Hepatic stellate cell (primary cell): Measurements from ENCODE around the gene ADCY3.

ENCODE experiments used
- DNase-seq: peaks from one replicate; pipeline ENCODE4 v3.0.0; 2011; ENCODE audit warnings: low spot score

The ADCY3 gene

DNA sequence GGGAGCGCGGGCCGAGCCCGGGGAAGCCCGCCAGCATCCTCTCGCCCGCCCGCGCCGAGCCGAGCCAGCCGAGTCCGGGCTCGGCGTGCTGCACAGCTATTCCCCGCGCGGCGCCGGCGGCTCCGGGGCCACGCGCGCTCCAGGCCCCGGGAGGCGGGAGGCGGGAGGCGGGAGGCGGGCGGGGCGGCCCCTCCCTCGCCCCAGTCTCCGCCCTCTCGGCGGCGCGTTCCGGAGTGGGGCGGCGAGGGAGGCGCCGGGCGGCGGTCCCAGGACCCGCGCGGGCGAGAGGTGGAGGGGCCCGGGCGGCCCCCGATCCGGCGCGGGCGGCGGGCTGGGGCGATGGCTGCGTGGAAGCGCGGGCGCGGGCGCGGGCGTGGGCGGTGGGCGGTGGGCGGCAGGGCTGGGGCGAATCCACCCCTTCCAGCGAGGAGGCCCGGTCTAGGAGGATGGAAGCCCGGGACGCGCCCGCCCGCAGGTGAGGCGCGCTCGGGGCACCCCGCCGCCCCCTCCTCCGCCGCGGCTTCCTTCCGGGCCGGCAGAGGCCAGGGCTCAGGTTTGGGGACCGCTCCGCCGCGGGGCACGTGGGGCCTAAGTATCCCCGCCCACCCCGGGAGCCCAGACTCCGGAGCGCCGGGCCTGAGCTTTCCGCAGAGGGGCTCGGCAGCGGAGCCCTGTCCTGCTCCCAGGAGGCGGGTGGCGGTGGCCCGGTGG lies at the start of gene ADCY3:
TSS of gene ADCY3 (minus strand) at position 140 of the 711 bp plus-strand sequence. CDS start 1,250 bp downstream, outside the sequence.
- peak; percentile 64 for DNase-seq

DNA sequence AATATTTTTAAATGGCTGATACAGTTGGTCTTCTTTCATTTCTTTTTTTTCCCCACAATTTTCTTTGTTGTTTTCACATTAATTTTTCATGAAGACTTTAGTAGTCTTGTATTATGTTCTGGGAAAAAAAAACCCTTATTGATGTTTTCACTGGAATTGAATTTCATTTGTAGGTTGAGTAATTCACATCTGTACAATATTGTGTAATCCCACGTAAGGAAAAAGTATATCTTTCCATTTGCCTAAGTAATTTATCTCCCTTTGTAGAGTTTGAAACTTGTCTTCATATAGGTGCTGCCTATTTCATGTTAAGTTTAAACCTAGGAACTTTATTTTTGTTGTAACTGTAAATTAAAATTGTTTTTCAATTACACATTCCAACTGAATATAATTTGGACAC lies 49.7 kb upstream of the ADCY3 start:
- DNase-seq, result no peak

- no peak for DNase-seq
Measured at GRCh38 chr2:24961903-24962302, 41.9 kb upstream of the ADCY3 start.

DNA sequence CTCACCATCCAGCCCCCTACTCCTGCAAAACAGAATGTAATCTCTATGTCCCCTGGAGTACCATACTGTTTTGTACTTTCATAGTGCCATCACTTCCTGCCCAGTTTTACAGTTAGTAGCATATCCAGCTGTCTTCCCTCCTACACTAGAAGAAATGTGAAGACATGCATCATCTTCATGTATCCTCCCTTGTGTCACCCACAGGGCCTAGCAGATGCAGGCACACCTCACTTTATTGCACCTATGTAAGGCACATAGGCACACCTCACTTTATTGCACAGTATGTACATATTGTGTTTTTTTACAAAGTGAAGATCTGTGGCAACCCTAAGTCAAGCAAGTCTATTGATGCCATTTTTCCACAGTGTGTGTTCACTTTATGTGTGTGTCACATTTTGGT lies 39.7 kb upstream of the ADCY3 start:
- DNase-seq, result no peak

DNA sequence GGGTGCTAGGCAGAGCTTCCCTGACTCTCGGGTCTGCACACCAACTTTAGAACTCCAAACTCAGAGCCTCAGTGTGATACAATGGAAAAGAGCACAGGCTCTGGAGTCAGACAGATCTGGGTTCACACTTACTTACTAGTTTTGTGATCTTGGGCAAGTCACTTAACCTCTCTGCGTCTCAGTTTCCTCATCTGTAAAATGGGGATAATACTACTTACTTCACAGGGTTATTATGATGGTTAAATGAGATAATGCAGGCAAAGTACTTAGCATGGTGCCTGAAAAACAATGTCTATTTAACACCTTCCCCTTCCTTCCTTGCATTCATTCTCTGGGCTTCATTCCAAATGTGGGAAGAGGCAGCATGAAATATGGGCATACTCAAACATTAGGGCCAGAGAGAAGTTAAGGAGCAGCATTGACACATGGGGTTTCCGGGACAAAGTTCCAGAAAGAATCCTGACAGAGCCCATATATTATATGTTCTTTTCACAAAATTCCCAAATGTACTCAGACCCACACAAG lies 38.4 kb upstream of the ADCY3 start:
- DNase-seq, result no peak

GRCh38 chr2:24957976-24958375 lies 37.9 kb upstream of the ADCY3 start:
- no peak for DNase-seq

GRCh38 chr2:24957221-24957620 lies 37.2 kb upstream of the ADCY3 start:
- no peak for DNase-seq

DNA sequence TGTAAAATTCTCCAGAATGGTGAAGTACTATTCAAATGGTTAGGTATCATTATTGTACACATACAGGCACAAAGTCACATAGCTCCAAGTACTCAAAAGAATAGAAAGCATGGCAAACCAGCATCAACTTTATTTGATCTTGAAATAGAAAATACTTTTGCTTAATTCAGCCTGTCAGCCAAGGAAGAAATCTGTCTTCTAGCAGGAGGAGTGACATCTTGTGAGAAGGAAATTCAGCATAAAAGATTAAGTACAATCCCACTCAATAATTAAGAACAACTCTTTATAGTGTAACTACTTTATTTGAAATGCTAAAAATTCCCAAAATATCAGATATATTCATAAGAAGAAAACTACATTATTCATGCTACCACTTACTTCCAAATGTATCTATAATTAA lies 35.9 kb upstream of the ADCY3 start:
- DNase-seq, result no peak

DNA sequence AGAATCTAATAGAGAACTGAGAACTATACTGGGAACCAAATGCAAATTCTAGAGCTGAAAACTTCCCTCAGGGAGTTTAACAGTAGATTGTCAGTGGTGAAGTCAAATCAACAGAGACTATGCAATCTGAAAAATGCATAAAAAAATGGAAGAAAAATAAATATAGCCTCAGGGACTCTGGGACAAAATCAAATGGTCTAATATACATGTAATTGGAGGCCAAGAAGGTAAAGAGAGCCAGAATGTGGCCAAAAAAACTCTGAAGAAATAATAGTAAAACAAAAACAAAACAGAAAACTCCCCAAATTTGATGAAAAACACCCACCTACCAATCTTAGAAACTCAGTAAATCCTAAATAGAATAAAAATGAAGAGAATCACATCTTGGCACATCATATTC lies 35.2 kb upstream of the ADCY3 start:
- DNase-seq, result no peak

- no peak for DNase-seq
Measured at GRCh38 chr2:24950102-24950501, 30.1 kb upstream of the ADCY3 start.

GRCh38 chr2:24948506-24948905 lies 28.5 kb upstream of the ADCY3 start:
- DNase-seq, result no peak

GRCh38 chr2:24947561-24948157 lies 27.6 kb upstream of the ADCY3 start:
- DNase-seq, result no peak

GRCh38 chr2:24945907-24946306 lies 25.9 kb upstream of the ADCY3 start:
- no peak for DNase-seq

GRCh38 chr2:24943427-24944053 lies 23.5 kb upstream of the ADCY3 start:
- DNase-seq, result no peak

- DNase-seq, result no peak
Measured at GRCh38 chr2:24939353-24939752, 19.3 kb upstream of the ADCY3 start.

GRCh38 chr2:24937236-24937635 lies 17.2 kb upstream of the ADCY3 start:
- no peak for DNase-seq

DNA sequence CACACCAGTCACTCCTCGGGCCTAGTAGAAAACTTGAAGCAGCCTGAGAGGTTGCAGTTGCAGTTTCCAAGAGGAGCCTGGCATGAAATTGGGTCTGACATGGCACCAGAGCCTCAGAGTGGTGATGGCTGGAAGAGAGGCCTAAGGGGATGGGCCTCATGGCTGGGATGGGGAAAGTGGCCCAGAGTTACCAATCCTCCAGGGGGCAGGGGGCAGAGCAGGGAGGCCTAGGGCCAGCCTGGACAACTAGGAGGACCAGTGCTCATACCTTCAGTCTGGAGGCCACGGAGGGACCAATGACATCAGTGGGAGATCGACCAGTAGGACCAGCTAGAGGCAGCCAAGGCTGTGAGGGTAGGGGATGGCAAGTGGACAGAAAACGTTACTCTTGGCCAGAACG lies 15.1 kb upstream of the ADCY3 start:
- no peak for DNase-seq

- no peak for DNase-seq
Measured at GRCh38 chr2:24932715-24933114, 12.7 kb upstream of the ADCY3 start.

- DNase-seq, result peak; percentile 74
Measured at GRCh38 chr2:24930768-24931167, 10.7 kb upstream of the ADCY3 start.

DNA sequence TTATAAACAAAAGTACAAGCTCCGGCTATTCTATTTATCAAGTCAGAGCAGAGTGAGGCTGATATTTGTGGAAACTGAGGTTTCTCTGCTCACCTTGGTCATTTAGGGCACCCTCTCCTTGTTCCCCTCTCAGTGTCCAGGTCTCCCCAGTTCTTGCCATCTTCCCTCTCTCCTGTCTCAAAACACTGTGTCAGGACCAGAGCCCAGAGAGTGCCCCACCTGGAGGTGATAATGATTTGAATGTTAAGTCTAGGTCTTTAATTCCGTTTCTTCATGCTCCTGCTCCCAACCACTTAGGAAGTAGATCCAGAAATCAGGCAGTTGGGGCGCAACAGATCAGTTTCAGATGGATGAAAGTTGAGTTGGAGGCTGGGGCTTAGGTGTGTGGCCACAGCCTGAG lies 9.2 kb upstream of the ADCY3 start:
- no peak for DNase-seq

- no peak for DNase-seq
Measured at GRCh38 chr2:24928036-24928435, 8.0 kb upstream of the ADCY3 start.

GRCh38 chr2:24926602-24927252 lies 6.7 kb upstream of the ADCY3 start:
- peak; percentile 57 for DNase-seq

DNA sequence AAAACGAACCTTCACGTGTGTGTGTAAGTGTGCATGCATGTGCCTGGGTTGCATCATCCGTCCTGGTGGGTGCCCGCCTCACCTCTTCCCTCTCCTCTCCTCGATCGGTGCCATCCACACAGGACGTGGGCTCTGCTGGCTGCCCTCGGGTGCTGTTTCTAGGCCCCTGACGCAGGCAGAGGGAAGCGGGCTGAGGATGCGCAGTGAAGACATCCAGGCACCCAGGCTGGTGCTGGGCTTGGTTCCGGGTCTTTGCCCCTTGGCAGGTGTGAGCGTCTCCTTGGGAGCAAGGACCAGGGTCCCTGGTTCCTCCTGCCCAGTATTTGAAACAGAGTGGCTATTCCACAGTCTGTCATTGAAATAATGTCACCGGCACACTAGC lies 6.2 kb upstream of the ADCY3 start:
- no peak for DNase-seq
